IMR-90 (cell line): Measurements from ENCODE around the gene OXCT2.

Source experiments
- BHLHE40 ChIP-seq: fragments of 150-350 bp; IDR thresholded peaks from 2 replicates; pipeline ENCODE4 v1.6.1; 2016; ENCODE audit warnings: mild to moderate bottlenecking, low read depth, low read length
- MAZ ChIP-seq: IDR thresholded peaks from 2 replicates; pipeline ENCODE4 v1.6.1; 2012; ENCODE audit warnings: low read depth, mild to moderate bottlenecking, low read length, improper control_type of control experiment, moderate library complexity, borderline replicate concordance
- POLR2A ChIP-seq: IDR thresholded peaks from 2 replicates; pipeline ENCODE4 v1.6.1; 2012; ENCODE audit warnings: mild to moderate bottlenecking, low read depth, low read length
- TF ChIP-seq, protein P1 (sequence below): fragments of 150-350 bp; IDR thresholded peaks from 2 replicates; pipeline ENCODE4 v1.6.1; 2017; ENCODE audit warnings: mild to moderate bottlenecking, antibody characterized with exemption, low read length, low read depth
- TF ChIP-seq, protein P2 (sequence below): conservative IDR thresholded peaks from 2 replicates; pipeline ENCODE4 v1.5.1; 2012; ENCODE audit warnings: mild to moderate bottlenecking, low read depth, low read length, improper control_type of control experiment

DNA sequence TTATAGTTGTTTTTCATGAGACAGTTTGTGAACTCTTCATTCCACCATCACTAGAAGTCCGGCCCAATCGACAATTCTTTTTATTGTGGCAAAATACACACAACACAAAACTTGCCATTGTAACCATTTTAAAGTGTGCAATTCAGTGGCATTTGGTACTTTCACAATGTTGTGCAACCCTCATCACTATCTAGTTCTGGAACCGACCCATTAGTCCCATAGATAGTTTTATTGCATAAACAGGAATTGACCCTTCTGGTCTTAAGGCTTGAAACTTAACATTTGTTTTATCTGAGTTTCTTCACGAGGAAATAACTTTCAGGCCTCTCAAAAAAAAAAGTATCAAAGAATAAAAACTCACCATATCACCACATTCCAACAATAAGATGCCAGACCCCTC lies 41.3 kb downstream of the OXCT2 start:
- TF ChIP-seq, protein P1, sequence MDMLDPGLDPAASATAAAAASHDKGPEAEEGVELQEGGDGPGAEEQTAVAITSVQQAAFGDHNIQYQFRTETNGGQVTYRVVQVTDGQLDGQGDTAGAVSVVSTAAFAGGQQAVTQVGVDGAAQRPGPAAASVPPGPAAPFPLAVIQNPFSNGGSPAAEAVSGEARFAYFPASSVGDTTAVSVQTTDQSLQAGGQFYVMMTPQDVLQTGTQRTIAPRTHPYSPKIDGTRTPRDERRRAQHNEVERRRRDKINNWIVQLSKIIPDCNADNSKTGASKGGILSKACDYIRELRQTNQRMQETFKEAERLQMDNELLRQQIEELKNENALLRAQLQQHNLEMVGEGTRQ = no peak
- TF ChIP-seq POLR2A (no peak), BHLHE40 (no peak), MAZ (no peak)
- TF ChIP-seq, protein P2, sequence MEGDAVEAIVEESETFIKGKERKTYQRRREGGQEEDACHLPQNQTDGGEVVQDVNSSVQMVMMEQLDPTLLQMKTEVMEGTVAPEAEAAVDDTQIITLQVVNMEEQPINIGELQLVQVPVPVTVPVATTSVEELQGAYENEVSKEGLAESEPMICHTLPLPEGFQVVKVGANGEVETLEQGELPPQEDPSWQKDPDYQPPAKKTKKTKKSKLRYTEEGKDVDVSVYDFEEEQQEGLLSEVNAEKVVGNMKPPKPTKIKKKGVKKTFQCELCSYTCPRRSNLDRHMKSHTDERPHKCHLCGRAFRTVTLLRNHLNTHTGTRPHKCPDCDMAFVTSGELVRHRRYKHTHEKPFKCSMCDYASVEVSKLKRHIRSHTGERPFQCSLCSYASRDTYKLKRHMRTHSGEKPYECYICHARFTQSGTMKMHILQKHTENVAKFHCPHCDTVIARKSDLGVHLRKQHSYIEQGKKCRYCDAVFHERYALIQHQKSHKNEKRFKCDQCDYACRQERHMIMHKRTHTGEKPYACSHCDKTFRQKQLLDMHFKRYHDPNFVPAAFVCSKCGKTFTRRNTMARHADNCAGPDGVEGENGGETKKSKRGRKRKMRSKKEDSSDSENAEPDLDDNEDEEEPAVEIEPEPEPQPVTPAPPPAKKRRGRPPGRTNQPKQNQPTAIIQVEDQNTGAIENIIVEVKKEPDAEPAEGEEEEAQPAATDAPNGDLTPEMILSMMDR = no peak
